GM18858 (cell line): ENCODE data around the gene IRF6.
"Not testable (repeated sequence)": the region's sequence is repeated elsewhere in the genome, so short reads cannot be mapped to it uniquely, and the experiment has no call there.

Experiments used
- ATAC-seq: cut with Tn5 transposase; IDR thresholded peaks from one replicate; pipeline ENCODE4 v1.9.1; 2021; ENCODE audit not compliant: unreplicated experiment

Gene IRF6

GRCh38 chr1:209823143-209824041, 17.4 kb upstream of the IRF6 start:
- no peak for ATAC-seq

- no peak for ATAC-seq
Observed at GRCh38 chr1:209822706-209823105, 16.8 kb upstream of the IRF6 start.

DNA sequence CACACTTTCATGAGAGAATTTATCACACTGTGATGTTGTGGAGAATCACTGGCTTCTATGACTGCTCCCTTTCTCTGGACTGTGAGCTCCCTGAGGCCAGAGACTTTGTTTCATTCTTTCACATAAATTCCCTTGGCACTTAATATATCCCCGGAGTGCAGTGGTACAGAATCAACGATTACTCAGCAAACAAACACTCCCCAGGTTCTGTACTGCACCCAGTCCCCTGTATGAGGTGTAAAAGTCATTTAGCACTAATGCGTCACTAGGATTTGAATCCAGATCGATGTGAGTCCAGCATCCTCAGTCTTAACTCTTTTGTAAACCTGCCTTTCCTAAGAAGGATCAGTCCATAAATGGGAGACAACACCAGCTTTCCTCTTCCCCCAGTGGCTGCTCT, 15.0 kb upstream of the IRF6 start:
- ATAC-seq = no peak

DNA sequence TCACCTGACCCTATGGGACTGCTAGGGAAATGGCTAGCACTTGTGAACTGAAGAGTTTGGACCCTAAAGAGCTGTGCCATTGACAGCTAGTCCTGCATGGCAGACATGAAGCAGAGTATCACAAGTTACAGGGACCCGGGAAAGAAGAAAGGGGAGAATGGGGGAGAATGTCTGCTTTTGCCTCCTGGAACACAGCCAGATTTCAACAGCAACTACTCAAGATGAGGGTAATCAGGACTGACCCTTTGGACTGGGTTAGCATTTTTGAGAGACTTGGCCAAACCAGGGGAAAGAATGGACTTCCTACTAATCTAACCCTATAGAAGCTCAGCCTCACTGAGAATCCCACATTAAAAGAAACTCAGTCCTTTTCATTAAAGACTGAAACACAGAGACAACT, 13.1 kb upstream of the IRF6 start:
- no peak for ATAC-seq

DNA sequence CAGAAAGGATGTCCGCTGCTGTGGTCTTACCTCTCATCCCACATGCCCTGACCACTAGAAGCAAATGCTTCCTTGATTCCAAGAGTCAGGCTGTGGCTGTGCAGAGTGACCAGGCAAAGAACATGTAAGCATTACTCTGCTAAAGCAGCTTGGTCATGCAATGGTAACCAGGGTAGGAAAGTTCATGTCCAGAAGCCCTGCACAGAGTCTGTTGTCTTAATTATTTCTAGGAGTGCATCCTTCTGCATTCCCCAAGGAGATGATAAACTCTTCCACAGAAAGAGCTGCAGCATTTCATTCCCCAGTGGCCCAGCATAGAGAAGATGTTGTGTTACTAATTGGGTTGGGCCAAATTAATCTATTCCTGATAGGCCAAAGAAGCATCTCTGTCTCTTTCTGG, 11.7 kb upstream of the IRF6 start:
- ATAC-seq = no peak

DNA sequence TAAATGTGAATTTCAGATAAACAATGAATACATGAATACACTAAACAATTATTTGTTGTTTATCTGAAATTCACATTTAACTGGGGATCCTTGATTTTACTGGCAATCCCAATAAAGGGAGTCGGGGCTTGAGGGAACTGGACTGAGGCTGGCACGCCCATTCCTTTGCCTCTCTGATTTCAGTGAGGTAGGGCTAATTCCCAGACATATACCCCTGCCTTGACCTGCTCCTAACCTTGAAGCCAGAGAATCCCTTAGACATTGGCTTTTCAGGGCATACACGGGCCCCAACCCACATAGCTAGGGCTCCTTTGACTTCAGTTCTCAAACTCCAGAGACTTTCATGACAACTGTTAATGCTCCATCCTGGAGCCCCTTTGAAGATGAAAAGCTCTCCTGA, 11.0 kb upstream of the IRF6 start:
- ATAC-seq = no peak

- ATAC-seq = no peak
Observed at GRCh38 chr1:209815931-209816341, 10.0 kb upstream of the IRF6 start.

GRCh38 chr1:209815490-209815889, 9.5 kb upstream of the IRF6 start:
- no peak for ATAC-seq

- no peak for ATAC-seq
Observed at GRCh38 chr1:209813902-209814301, 8.0 kb upstream of the IRF6 start.

DNA sequence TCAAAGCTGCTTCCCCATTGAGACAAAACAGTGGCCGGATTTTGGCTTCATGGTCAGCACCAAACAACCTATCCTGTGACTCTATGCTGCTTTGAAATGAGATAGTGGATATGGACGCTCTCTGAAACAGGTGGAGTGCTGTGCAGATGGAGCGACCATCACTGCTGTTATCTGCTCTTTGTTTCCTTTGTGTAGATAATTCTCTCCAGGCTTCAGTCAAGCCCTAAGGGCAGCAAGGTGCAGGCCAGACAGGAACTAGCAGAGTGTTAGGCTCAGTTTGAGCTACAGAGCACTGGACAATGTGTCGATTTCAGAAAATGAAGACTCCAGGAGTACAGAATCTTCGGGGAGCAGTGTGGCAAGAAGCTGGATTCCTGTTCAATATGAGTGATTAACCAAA, 4.8 kb upstream of the IRF6 start:
- ATAC-seq = no peak

- no peak for ATAC-seq
Observed at GRCh38 chr1:209809611-209810010, 3.7 kb upstream of the IRF6 start.

DNA sequence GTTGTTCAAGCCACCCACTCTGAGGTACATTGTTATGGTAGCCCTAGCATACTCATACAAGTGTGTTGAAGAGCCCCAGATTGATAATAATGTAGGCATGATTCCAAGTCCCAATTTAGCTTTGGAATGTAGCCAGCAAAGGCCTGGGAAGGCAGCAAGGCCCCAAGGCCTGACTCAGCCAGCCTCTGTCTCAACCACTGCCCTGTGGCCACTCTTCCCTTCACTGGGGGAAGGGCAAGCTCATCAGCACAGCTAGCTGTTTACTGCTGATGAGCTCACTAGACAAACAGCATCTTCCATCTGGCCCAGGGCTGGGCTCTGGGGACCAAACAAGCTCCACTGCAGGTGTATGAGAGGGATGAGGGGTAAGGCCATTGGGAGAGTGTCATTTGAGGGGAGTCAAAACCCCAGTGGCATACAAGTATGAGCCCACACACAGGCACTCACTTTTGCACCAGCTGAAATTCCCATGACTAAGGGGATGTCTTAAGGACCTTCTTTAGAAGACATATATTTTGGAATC, 2.2 kb upstream of the IRF6 start:
- no peak for ATAC-seq

DNA sequence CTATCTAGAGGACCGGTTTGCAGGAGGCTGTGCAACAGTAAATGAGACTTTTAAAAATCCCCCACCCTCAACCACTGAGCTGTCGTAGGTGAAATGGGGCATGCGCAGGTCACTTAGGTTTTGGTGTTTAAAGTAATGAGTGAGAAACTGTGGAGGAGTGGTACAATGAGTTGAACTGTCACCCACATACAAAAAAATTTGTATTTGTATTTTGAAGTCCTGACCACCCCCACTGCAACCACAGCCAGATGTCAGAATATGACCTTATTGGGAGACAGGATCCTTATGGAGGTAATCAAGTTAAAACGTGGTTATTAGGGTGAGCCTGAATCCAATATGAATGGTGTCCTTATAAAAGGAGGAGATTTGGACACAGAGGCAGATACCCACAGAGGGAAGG, 1.6 kb upstream of the IRF6 start:
- ATAC-seq = no peak

DNA sequence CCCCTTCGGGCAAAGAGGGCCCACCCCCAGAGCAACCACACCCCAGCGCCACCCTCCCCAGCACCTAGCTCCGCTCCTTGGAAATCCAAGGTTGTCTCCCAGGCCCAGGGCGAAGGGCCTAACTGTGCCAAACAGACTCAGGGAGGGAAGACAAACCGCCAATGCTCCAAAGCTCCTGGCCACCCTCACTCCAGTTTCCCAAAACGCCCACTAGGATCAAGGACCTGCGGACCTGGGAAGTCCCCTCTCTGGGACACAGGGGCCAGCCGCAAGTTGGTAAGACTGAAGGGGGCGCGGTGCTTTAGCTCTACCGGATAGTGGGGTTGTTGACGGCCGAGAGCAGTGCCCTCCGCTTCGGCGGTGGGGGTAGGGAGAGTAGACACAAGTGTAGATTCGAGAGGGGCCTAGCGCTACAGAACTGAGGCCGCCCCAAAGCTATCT, 581 bp downstream of the IRF6 start:
- ATAC-seq = no peak

DNA sequence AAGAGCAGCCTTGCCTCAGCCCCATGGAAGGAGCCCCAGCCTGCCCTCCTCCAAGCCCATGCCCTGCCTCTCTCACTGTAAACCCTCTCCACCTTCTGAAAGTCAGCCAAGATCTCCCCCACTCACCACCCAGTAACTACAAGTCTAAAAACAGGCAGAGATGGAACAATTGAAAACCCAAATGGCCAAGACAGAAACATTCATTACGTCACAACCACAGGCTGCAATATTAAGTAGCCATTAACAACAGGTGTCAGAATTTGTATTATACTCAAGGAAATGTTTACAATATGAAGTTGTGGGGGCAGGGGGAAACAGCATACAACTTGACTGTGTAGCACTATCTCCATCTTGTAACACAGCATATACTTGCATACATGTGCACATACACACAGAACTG, 2.4 kb downstream of the IRF6 start:
- no peak for ATAC-seq

DNA sequence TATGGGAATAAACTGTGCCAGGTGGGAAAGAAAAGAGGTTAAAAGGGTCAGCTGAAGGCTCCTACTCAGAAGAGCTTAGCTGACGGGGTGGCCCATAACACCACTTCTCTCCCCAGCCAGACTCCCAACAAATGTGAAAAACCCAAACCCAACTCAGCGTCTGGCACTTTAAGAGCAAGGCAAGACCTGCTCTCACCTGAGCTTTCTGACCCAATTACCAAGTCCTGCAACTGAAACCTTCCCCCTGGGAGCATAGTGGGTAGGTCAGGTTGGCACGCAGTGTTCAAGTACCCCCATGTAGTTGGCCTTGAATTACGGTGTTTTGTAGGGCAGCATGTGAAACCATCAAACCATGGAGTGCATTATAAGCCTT, 3.2 kb downstream of the IRF6 start:
- no peak for ATAC-seq

- ATAC-seq = no peak
Observed at GRCh38 chr1:209802117-209802779, 3.7 kb downstream of the IRF6 start.

DNA sequence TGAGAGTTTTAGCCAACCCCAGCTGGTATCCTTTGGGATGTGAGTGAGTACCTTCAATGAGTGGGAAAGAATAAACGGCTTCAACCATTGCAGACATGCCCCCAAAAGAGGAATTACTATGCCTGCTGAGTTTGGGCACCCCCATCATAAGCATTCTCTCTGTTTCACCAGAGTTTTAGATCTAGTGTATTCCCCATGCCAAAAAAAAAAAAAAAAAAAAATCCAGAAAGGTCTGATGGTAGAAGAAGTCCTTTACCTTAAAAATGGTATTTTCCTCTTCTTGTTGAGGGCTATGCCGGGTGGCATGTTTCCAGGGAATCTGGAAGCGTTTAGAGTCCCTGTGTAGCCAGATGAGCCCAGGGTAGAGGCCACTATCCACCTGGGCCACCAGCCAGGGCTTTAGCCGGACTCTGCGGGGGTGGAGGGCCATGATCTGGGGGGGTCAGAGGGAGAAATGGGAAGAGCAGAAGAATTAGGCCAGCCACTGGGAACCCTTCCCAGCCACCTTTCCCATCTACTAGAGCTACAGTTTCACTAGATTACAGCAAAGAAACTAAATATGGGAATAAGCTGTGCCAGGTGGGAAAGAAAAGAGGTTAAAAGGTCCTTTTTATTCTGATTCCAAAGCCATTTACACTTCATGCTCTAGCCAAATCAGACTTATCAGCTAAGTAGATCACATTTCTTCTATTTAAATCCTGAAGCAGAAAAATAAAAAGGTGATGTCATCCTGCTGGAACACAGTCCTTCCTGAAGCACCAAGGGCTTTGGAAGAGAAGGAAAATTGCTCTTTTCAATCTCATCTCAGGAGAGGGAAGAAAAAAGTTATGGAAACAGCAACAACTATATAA, 4.7 kb downstream of the IRF6 start:
- ATAC-seq = no peak

- no peak for ATAC-seq
Observed at GRCh38 chr1:209797978-209798639, 7.8 kb downstream of the IRF6 start.

- not testable (repeated sequence) for ATAC-seq
Observed at GRCh38 chr1:209793711-209794110, 12.2 kb downstream of the IRF6 start.

DNA sequence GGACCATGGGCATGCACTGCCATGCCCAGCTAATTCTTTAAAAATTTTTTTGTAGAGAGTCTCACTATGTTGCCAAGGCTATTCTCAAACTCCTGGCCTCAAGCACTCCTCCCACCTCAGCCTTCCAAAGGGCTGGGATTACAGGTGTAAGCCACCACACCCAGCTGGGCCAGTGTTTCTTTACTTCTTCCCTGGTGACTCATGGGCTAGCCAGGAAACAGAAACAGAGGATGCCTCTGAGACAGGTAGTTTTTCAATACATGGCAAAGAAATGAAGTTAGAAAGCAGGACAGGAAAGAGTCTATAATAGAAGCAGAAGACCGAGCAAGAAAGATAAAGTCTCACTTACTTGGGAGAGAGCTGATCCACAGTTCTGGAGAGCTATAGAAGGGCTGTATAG, 14.0 kb downstream of the IRF6 start:
- ATAC-seq = no peak
